ENCODE data around the gene DNAAF2. TPM values are rescaled to one million over a fixed set of nuclear protein-coding genes. Genes with fewer than 3 reads are reported as not detected.
A peak's percentile ranks its signal among the peaks of the same experiment; 100 is the strongest.

DNAAF2 gene
- total and polyA plus RNA-seq, 2 of the 13 experiments (the other 11 are each of a cell fraction or from before 2014, with no cell fraction given), result 6.1 to 13.6 TPM

GRCh38 chr14:49598485-49599300, 36.4 kb downstream of the DNAAF2 start, which contains the start of gene LRR1 (continued):
- TF ChIP-seq PAXIP1 (CRISPR knock-in tag; conservative IDR thresholded peaks at IDR 0.05), result peak; percentile 35
- peak; percentile 90; the same call in 1 of the 2 replicates for TF ChIP-seq ZNF784 (CRISPR knock-in tag; IDR thresholded peaks at IDR 0.05; ENCODE audit: borderline replicate concordance)
- peak; percentile 89 for TF ChIP-seq MED8 (CRISPR knock-in tag; IDR thresholded peaks at IDR 0.05; ENCODE audit: insufficient replicate concordance)
- no peak for TF ChIP-seq ZNF674 (CRISPR knock-in tag; IDR thresholded peaks at IDR 0.05; ENCODE audit: low read depth)
- TF ChIP-seq MAF1 (CRISPR knock-in tag; IDR thresholded peaks at IDR 0.05; ENCODE audit: borderline replicate concordance), result no peak; the same call in 1 of the 2 replicates
- 0 out of 2 replicates have a peak, but pooled peaks have one; percentile 15 for TF ChIP-seq IRX3 (CRISPR knock-in tag; IDR thresholded peaks at IDR 0.05; ENCODE audit: borderline replicate concordance, low read depth)
- TF ChIP-seq CBX1 (IDR thresholded peaks at IDR 0.05; ENCODE audit: low read depth), result peak; percentile 69
- peak; percentile 74 for TF ChIP-seq ZNF274 (CRISPR knock-in tag; IDR thresholded peaks at IDR 0.05)
- TF ChIP-seq UBTF (CRISPR knock-in tag; IDR thresholded peaks at IDR 0.05), result peak; percentile 96
- peak; percentile 97; the same call in 1 of the 2 replicates for TF ChIP-seq ZNF598 (CRISPR knock-in tag; IDR thresholded peaks at IDR 0.05; ENCODE audit: borderline replicate concordance)
- TF ChIP-seq ZBTB33 (CRISPR knock-in tag; IDR thresholded peaks at IDR 0.05), result no peak; the same call in 1 of the 2 replicates
- TF ChIP-seq BCLAF1 (IDR thresholded peaks at IDR 0.05), result no peak
- TF ChIP-seq SYNCRIP (IDR thresholded peaks at IDR 0.05; ENCODE audit: insufficient read depth, low read depth, low read length), result no peak
